ENCODE data around the gene PAPPA.

DNA sequence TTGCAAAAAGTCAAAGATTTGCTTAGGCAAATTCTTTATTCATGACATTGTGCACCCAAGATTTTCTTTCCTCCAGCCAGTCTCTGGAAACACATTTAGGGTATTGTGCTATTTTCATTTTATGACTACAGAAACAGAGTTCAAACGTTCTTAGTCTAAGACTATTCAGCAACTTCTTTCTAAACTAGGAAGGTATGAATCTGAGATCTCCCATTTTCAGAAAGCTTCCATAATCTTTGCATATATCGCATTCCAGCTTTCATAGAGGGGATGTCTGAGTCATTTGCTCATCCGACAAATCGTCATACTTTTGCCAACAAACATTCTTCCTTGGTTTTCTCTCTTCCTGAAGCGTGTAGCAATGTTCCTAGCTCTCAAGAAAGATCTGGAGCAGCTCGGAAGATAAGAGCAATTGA, 1.6 kb upstream of the PAPPA start:
- TF ChIP-seq YY1 (IDR thresholded peaks at IDR 0.05; ENCODE audit: borderline replicate concordance in 1 of 3, control insufficient read depth in 1 of 3, extremely low read depth in 1 of 3, insufficient read depth in 3 of 3, insufficient read length in 1 of 3, insufficient replicate concordance in 2 of 3, low read depth in 1 of 3, low read length in 2 of 3), result no peak
- TF ChIP-seq, protein P1, sequence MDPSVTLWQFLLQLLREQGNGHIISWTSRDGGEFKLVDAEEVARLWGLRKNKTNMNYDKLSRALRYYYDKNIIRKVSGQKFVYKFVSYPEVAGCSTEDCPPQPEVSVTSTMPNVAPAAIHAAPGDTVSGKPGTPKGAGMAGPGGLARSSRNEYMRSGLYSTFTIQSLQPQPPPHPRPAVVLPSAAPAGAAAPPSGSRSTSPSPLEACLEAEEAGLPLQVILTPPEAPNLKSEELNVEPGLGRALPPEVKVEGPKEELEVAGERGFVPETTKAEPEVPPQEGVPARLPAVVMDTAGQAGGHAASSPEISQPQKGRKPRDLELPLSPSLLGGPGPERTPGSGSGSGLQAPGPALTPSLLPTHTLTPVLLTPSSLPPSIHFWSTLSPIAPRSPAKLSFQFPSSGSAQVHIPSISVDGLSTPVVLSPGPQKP (CRISPR knock-in tag; IDR thresholded peaks at IDR 0.05), result no peak
- TF ChIP-seq MYC (IDR thresholded peaks at IDR 0.05; ENCODE audit: low read depth, low read length), result no peak
- no peak for TF ChIP-seq MYC (CRISPR knock-in tag; IDR thresholded peaks at IDR 0.05; ENCODE audit: borderline replicate concordance, low read depth)
- TF ChIP-seq NFYB (IDR thresholded peaks at IDR 0.05; ENCODE audit: extremely low read depth, insufficient read length), result no peak
- TF ChIP-seq, protein P2, sequence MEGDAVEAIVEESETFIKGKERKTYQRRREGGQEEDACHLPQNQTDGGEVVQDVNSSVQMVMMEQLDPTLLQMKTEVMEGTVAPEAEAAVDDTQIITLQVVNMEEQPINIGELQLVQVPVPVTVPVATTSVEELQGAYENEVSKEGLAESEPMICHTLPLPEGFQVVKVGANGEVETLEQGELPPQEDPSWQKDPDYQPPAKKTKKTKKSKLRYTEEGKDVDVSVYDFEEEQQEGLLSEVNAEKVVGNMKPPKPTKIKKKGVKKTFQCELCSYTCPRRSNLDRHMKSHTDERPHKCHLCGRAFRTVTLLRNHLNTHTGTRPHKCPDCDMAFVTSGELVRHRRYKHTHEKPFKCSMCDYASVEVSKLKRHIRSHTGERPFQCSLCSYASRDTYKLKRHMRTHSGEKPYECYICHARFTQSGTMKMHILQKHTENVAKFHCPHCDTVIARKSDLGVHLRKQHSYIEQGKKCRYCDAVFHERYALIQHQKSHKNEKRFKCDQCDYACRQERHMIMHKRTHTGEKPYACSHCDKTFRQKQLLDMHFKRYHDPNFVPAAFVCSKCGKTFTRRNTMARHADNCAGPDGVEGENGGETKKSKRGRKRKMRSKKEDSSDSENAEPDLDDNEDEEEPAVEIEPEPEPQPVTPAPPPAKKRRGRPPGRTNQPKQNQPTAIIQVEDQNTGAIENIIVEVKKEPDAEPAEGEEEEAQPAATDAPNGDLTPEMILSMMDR (IDR thresholded peaks at IDR 0.05 in 2 of 3, conservative IDR thresholded peaks at IDR 0.05 in 1 of 3; ENCODE audit: insufficient read depth in 2 of 3, low read depth in 1 of 3, low read length in 3 of 3), result no peak
- no peak for TF ChIP-seq HMG20A (CRISPR knock-in tag; conservative IDR thresholded peaks at IDR 0.05)
- TF ChIP-seq, protein P3, sequence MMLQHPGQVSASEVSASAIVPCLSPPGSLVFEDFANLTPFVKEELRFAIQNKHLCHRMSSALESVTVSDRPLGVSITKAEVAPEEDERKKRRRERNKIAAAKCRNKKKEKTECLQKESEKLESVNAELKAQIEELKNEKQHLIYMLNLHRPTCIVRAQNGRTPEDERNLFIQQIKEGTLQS (IDR thresholded peaks at IDR 0.05), result no peak
- TF ChIP-seq, protein P3 (CRISPR knock-in tag; conservative IDR thresholded peaks at IDR 0.05), result no peak
- TF ChIP-seq NFATC3 (IDR thresholded peaks at IDR 0.05), result no peak
- TF ChIP-seq POLR3A (IDR thresholded peaks at IDR 0.05; ENCODE audit: borderline replicate concordance, extremely low read depth, insufficient read depth, insufficient read length), result no peak
- TF ChIP-seq EZH2 (IDR thresholded peaks at IDR 0.05; ENCODE audit: borderline replicate concordance, low read depth, low read length), result no peak
- TF ChIP-seq ZNF644 (tag; IDR thresholded peaks at IDR 0.05; ENCODE audit: low read depth), result no peak
- TF ChIP-seq KDM5B (IDR thresholded peaks at IDR 0.05; ENCODE audit: insufficient replicate concordance, low read depth, low read length), result no peak
- no peak for TF ChIP-seq EHMT2 (IDR thresholded peaks at IDR 0.05)
- TF ChIP-seq POLR2A (conservative IDR thresholded peaks at IDR 0.05), result no peak
